PFSK-1 (cell line): ENCODE results near the gene SPAG9.
A peak's percentile ranks its signal among the peaks of the same experiment; 100 is the strongest.

Experiments
- FOXP2 ChIP-seq: optimal IDR thresholded peaks from 2 replicates; pipeline ENCODE3; 2011; ENCODE audit warnings: borderline replicate concordance, control low read depth, inconsistent platforms; ENCODE audit not compliant: insufficient read depth; ENCODE audit errors: extremely low read length, extremely low read depth
- POLR2AphosphoS5 ChIP-seq: IDR thresholded peaks from 2 replicates; pipeline ENCODE4 v1.6.1; 2012; ENCODE audit warnings: low read depth, mild to moderate bottlenecking, control low read depth, low read length, moderate library complexity
- SIN3A ChIP-seq: IDR thresholded peaks from 2 replicates; pipeline ENCODE4 v1.6.1; 2012; ENCODE audit warnings: mild to moderate bottlenecking, low read length, moderate library complexity, borderline replicate concordance; ENCODE audit not compliant: insufficient read depth
- TAF1 ChIP-seq: IDR thresholded peaks from 2 replicates; pipeline ENCODE4 v1.6.1; 2012; ENCODE audit warnings: low read length, control low read depth, borderline replicate concordance; ENCODE audit not compliant: insufficient read depth
- TF ChIP-seq, protein P1 (sequence below), 2 experiments: IDR thresholded peaks; 2 replicates each; pipeline versions ENCODE4 v1.6.1 to v1.8.0; 2011 to 2012; ENCODE audit warnings: low read depth in 2 of 2, low read length in 2 of 2, control low read depth in 1 of 2, inconsistent platforms in 1 of 2, mild to moderate bottlenecking in 1 of 2, moderate library complexity in 1 of 2; ENCODE audit not compliant: insufficient read depth in 1 of 2

SPAG9 gene

DNA sequence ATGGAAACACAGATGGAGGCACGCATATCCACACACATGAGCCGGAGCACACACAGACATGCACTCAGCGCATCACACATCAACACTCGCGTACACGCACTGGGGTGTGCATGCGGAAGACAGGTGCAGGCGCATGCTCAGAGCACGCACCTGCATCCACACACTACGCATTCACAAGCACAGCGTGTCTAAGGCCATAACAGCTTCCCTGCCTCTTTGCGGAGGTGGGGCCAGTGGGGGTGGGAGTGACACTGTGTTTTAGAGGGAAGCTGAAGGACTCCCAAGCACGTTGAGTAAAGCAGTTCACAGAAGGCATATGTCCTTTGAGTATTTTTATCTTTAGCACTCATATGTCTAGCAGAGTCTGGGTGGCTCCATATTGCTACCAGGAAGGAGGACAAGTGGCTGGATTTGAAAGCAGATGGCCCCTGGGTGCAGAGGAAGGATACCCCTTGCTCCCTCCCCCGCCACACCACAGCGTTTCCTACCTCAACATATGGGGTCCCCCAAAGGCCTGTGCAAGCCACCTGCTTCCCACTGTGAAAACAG, 185.9 kb downstream of the SPAG9 start:
- TF ChIP-seq TAF1 (no peak), SIN3A (no peak), POLR2AphosphoS5 (no peak), FOXP2 (no peak)
- TF ChIP-seq, protein P1, sequence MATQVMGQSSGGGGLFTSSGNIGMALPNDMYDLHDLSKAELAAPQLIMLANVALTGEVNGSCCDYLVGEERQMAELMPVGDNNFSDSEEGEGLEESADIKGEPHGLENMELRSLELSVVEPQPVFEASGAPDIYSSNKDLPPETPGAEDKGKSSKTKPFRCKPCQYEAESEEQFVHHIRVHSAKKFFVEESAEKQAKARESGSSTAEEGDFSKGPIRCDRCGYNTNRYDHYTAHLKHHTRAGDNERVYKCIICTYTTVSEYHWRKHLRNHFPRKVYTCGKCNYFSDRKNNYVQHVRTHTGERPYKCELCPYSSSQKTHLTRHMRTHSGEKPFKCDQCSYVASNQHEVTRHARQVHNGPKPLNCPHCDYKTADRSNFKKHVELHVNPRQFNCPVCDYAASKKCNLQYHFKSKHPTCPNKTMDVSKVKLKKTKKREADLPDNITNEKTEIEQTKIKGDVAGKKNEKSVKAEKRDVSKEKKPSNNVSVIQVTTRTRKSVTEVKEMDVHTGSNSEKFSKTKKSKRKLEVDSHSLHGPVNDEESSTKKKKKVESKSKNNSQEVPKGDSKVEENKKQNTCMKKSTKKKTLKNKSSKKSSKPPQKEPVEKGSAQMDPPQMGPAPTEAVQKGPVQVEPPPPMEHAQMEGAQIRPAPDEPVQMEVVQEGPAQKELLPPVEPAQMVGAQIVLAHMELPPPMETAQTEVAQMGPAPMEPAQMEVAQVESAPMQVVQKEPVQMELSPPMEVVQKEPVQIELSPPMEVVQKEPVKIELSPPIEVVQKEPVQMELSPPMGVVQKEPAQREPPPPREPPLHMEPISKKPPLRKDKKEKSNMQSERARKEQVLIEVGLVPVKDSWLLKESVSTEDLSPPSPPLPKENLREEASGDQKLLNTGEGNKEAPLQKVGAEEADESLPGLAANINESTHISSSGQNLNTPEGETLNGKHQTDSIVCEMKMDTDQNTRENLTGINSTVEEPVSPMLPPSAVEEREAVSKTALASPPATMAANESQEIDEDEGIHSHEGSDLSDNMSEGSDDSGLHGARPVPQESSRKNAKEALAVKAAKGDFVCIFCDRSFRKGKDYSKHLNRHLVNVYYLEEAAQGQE (IDR thresholded peaks at IDR 0.05; ENCODE audit: insufficient read depth in 1 of 2, low read depth in 2 of 2, low read length in 2 of 2), result no peak

DNA sequence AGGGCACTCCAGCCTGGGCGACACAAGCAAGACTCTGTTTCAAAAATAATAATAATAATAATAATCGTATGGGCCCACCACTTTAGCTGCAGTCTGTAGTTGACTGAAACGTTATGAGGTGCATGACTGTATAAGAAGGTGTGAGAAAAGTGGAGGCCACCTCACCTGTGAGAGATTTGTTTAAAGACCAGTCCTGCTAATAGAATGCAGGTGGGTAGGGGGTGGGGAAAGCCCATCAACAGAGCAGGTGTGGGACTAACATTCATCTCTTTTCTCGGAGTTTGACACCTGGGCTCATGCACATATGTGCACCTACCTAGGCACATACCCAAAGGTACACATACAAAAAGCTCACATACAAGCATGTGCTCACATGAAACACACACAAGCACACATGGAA, 186.5 kb downstream of the SPAG9 start:
- TF ChIP-seq FOXP2, result no peak
- no peak for TF ChIP-seq POLR2AphosphoS5

DNA sequence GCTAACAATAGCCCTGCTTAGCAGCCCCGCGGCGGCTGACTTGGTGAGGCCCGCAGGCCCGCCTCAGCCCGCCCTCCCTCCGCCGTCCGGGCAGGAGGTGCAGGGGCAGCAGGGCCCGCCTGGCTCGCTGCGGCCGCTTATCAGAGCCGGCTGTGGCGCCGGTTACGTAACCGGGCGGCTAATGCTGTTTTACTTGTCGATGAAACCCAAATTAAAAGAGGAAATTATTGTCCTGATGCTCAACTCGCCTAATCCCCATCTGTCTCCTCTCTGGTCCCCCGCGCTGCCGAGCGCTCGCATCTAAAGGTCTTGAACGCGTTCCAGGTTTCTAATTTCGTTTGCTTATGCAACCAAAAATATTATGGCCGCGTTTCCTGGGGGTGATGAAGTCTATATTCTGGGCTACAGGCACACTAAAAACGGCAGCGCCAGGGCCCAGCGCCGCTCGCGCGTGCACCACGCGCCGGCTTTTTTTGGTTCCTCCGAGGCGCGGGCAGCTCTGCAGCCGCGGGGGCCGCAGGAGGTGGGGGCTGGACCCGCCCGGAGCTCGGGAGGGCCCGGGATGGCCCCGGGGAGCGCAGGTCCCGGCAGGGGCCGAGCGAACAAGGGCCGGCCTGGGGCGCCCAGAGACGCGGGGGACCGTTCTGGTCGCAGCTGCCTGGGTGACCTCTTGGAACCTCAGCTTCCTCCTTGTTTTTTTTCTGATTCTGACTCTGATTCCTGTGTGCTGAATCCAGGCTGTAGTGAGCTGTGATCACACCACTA, 189.3 kb downstream of the SPAG9 start:
- TF ChIP-seq SIN3A, result no peak
- no peak for TF ChIP-seq TAF1
- TF ChIP-seq, protein P1 (IDR thresholded peaks at IDR 0.05; ENCODE audit: insufficient read depth in 1 of 2, low read depth in 2 of 2, low read length in 2 of 2), result no peak
- no peak for TF ChIP-seq FOXP2
- TF ChIP-seq POLR2AphosphoS5, result peak; percentile 37; the same call in 1 of the 2 replicates

DNA sequence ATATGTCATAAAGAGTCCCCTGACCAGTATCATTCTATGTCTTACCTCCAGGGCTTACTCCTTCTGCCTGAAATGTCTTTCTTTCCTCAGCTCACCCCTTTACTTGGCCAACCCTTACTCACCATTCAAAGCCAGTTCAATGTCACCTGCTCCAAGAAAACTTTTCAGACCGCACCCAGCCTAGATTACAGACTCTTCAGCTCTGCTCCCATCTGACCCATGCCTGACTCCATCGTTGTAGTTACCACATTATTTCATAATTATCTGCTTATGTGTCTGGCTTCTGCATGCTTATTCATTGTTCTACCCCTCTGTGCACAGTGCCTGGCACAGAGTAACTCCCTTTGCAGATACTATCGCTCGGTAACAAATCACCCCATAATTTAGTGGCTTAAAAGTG, 192.0 kb downstream of the SPAG9 start:
- TF ChIP-seq SIN3A (no peak), TAF1 (no peak), POLR2AphosphoS5 (no peak)
- TF ChIP-seq, protein P1 (IDR thresholded peaks at IDR 0.05; ENCODE audit: insufficient read depth in 1 of 2, low read depth in 2 of 2, low read length in 2 of 2), result no peak

DNA sequence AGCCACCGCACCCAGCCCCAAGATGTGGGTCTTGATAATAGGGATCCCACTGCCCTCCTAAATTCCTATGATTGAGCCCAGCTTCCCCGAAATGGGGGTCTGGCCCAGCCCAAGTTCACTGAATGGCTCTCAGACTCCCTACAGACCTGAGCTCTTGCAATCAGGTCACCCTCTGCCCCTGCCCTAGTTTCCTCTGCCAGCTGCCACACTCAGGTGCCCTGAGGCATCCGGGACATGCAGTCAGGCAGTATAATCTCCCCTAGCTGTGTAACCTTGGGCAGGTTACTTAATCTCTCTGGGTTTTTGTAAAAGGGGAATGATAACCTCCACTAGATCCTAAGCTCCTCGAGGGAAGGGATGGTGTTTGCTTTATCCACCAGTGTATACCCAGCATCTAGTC, 193.4 kb downstream of the SPAG9 start:
- TF ChIP-seq TAF1, result no peak
- TF ChIP-seq FOXP2, result no peak
- no peak for TF ChIP-seq SIN3A
- TF ChIP-seq POLR2AphosphoS5, result no peak
- TF ChIP-seq, protein P1 (IDR thresholded peaks at IDR 0.05; ENCODE audit: insufficient read depth in 1 of 2, low read depth in 2 of 2, low read length in 2 of 2), result no peak
